Activated naive CD8-positive, alpha-beta T cell (primary cell): Measurements from ENCODE around the gene LRMDA.

Experiments
- H3K27ac Mint-ChIP-seq: one replicate; pipeline ENCODE4 v1.8.0; 2021; ENCODE audit warnings: mixed read lengths
- H3K27me3 Mint-ChIP-seq: one replicate; pipeline ENCODE4 v1.8.0; 2021; ENCODE audit warnings: mixed read lengths
- H3K36me3 Mint-ChIP-seq: one replicate; pipeline ENCODE4 v1.8.0; 2021; ENCODE audit warnings: mixed read lengths
- H3K4me1 Mint-ChIP-seq: one replicate; pipeline ENCODE4 v1.8.0; 2021; ENCODE audit warnings: low read depth, mixed read lengths
- H3K4me3 Mint-ChIP-seq: one replicate; pipeline ENCODE4 v1.8.0; 2021; ENCODE audit warnings: mild to moderate bottlenecking, mixed read lengths
- H3K9me3 Mint-ChIP-seq: one replicate; pipeline ENCODE4 v1.8.0; 2021; ENCODE audit warnings: low read depth, mixed read lengths

Gene LRMDA

DNA sequence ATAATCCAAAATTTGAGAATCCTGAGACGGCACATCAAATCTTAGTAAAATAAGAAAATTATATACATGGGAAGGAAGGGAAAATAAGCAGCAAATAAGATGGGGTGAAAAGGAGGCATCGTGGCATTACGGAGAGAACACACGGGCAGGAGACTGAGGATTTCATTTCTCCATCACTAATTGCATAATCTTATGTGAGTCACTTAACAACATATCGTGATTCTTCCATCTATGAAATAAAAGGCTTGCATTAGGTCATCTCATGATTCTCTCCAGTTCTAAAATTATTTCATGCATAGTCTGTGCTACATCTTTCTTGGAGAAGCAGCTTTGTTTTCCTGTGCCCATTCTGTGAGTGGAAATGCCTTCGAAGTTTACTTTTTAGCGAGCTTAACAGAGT is 288.7 kb downstream of the LRMDA start:
- Mint-ChIP-seq H3K4me1 (no peaks in the 10 kb centered on the region), H3K4me3 (no peak overlapping the region), H3K9me3 (no peaks in the 10 kb centered on the region), H3K36me3 (no peaks in the 10 kb centered on the region), H3K27me3 (peaks cover 4% of the 10 kb centered on the region), H3K27ac (no peak overlapping the region)

DNA sequence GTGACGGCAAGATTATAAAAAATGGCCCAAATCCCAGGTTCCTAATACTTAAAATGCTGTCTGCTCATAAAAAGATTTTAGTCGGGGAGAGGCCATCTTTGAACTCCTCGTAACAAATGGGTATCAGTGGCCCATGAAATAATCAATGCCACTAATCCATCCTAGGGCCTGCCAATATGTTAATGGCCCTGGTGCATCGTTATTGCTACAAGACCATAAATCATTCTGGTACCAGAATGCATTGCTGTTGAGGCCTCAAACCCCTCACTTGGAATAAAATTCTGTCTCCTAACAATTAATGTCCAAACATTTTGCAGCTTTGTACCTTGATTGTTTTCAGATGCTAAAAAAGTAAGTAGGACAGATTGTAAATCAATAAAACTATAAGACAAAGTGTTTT is 290.6 kb downstream of the LRMDA start:
- Mint-ChIP-seq H3K27me3 (no peaks in the 10 kb centered on the region), H3K4me1 (no peaks in the 10 kb centered on the region), H3K9me3 (no peaks in the 10 kb centered on the region), H3K27ac (no peak overlapping the region), H3K4me3 (no peak overlapping the region), H3K36me3 (no peaks in the 10 kb centered on the region)

DNA sequence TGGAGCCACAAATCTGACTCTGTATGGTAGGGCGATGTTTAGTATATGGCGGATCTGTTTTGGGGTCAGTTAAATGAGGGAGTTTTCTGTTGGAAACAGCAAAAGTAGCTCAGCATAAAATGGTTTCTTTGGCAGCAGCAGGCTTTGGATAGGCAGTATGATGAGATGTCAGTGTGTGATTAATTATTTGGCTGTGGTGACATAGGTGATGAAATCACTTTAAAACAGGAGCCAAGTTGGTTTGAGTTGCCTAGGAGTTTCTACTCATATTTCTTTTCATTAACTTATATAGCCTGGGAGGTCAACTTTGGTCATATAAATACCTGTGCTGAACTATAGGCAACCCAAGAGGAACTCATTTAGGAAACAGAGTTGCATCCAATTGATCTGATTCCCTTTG is 291.2 kb downstream of the LRMDA start:
- Mint-ChIP-seq H3K36me3 (no peaks in the 10 kb centered on the region), H3K27ac (no peak overlapping the region), H3K27me3 (no peaks in the 10 kb centered on the region), H3K4me3 (no peak overlapping the region), H3K4me1 (no peaks in the 10 kb centered on the region), H3K9me3 (no peaks in the 10 kb centered on the region)

DNA sequence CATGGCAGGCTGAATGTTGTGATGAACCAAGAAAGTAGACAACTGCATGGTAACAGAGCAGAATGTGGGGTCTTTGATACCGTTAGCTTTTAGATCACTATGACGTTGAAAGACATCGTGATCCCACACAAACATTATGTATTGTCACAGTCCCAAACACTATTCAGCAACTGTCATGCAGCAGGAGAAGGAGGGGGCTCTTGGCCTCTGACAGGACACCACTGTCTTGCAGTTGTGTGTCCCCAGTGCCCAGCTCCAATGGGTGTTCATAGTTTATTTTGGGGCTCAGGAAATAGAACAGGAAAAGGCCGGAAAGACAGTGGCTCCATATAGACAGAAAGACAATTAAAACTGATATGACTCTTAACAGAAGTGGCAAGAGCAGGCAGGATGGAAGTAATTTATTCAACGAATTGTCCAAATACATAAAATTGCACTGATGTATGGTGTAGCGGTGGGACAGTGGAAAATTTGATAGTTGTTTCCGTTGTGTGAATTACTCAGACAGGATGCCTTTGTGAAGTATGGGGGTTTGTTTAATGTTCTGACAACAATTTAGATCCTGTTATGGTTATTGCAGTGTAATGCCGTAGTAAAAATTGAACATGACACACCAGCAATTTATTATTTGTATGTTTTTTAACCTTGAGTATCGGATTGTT is 292.0 kb downstream of the LRMDA start:
- H3K4me1 Mint-ChIP-seq, result no peaks in the 10 kb centered on the region
- no peaks in the 10 kb centered on the region for H3K27me3 Mint-ChIP-seq
- H3K4me3 Mint-ChIP-seq, result no peak overlapping the region
- H3K36me3 Mint-ChIP-seq, result no peaks in the 10 kb centered on the region
- H3K9me3 Mint-ChIP-seq, result no peaks in the 10 kb centered on the region
- no peak overlapping the region for H3K27ac Mint-ChIP-seq

DNA sequence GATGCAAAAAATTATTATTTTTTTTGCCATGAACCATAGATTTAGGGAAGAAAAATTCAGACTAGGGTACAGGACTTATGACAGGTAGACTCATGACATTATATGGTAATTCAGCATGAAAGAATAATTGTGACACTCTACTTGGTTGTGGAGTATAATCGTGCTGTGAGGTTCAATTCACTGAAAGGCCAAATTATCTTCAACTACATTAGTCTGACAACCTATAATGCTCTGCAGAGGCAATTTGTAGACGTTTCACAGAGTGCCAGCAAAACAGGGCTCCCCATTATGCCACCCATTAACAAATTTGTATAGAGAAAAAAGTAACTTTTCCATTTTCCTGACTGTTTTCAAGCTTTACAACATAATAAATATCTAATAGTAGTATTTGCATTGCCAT is 292.6 kb downstream of the LRMDA start:
- no peaks in the 10 kb centered on the region for H3K4me1 Mint-ChIP-seq
- no peaks in the 10 kb centered on the region for H3K27me3 Mint-ChIP-seq
- no peak overlapping the region for H3K4me3 Mint-ChIP-seq
- H3K27ac Mint-ChIP-seq, result no peak overlapping the region
- H3K36me3 Mint-ChIP-seq, result no peaks in the 10 kb centered on the region
- no peaks in the 10 kb centered on the region for H3K9me3 Mint-ChIP-seq

DNA sequence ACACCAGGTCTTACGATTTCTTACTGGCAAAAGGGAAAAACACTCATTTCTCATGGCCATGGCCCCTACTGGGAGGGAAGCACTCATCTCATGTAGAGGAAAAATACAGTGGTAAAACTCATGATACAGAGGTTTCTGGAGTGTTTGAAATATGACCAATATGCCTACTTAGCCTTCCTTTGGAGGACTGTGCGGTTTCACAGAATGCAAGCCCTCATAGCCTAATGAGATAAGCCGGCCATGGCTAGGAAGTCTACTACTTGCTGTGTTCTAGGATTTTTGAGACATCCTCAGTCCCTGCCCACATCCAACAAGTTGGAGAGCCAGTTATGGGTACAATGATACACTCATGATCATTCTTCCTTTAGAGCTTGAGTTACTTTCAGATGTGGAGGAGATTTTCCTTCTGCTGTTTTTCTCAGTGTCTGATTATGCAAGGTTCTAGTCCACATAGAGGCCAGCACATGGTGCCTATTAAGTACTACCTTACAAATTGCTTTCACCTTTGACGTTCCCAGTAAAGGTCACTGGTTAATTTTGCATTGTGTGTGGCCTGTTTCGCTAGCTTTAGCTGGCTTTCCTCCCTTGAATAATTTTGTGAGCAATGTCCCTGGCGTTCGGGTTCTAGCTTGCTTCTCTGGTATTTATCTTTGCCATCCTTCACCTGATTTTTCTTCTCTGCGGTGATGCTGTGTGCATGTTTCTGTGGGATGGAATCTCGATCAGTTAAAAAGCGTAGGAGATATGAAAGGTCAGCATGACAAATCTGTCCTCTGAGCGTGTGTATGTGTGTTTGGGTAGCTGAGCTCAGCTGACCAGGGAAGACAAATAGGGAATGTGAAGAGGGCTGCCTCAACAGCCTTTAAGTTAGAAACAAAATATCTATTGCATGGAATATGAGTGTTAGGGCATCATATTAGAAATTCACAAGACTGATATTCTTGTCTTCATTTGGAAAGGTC is 295.4 kb downstream of the LRMDA start:
- Mint-ChIP-seq H3K36me3 (no peaks in the 10 kb centered on the region), H3K4me3 (no peak overlapping the region), H3K4me1 (no peaks in the 10 kb centered on the region), H3K9me3 (no peaks in the 10 kb centered on the region), H3K27ac (no peak overlapping the region), H3K27me3 (peaks cover 3% of the 10 kb centered on the region)

DNA sequence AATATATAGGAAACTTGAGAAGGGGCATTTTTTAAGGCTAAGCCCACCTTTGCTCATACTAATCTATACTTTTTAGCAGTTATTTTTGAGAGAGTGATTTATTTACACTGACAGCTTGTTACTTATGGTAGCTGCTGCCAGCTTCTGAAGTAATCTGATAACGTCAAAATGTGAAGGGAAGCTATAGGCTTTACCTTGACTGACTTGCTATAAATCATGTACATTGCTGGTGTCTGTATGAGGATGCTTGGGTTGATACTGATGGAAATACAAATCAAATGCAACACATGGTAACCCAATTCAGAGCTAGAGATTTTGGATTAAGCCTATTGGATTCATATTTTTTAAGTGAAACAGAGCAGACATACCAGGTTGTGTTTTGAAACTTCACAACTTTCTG is 299.4 kb downstream of the LRMDA start:
- no peaks in the 10 kb centered on the region for H3K4me1 Mint-ChIP-seq
- H3K4me3 Mint-ChIP-seq, result no peak overlapping the region
- peaks cover 3% of the 10 kb centered on the region for H3K27me3 Mint-ChIP-seq
- H3K27ac Mint-ChIP-seq, result no peak overlapping the region
- no peaks in the 10 kb centered on the region for H3K9me3 Mint-ChIP-seq
- H3K36me3 Mint-ChIP-seq, result no peaks in the 10 kb centered on the region

DNA sequence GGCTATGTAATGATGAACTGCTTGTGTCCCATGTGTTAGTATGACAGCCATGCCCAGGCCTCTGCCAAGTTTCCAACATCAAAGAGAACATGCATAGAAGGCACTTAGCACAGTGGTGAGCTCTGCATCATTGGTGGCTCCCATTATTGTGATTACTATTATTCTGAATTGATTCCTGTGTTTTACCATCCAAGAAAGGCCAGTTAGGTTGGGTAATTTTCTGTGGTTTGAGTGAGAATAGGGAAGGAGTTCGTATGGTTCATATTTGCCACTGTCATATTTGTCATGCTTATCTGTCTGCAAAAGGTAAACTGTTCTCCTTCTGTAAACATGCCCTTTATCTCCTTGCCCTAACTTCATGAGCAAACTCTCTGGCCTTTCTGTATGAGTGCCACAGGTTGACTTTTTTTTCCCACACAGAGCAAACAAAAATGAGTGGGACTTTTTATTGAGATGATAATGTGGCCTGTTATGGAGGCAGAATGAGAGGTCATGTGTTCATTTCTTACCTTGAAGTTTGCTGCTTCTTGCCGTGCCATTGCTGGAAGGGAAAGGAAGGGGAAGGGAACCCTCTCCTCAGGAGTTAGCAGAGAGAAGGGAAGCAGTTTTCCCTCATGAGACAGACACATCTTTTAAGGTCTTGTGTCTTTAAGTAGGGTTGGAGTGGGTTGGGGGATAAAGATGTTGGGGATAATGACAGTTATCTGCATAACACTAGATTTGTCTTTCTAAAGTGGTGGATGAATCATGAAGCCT is 301.9 kb downstream of the LRMDA start:
- H3K27ac Mint-ChIP-seq, result no peak overlapping the region
- H3K27me3 Mint-ChIP-seq, result peaks cover 6% of the 10 kb centered on the region
- no peaks in the 10 kb centered on the region for H3K36me3 Mint-ChIP-seq
- no peaks in the 10 kb centered on the region for H3K9me3 Mint-ChIP-seq
- no peak overlapping the region for H3K4me3 Mint-ChIP-seq
- no peaks in the 10 kb centered on the region for H3K4me1 Mint-ChIP-seq

DNA sequence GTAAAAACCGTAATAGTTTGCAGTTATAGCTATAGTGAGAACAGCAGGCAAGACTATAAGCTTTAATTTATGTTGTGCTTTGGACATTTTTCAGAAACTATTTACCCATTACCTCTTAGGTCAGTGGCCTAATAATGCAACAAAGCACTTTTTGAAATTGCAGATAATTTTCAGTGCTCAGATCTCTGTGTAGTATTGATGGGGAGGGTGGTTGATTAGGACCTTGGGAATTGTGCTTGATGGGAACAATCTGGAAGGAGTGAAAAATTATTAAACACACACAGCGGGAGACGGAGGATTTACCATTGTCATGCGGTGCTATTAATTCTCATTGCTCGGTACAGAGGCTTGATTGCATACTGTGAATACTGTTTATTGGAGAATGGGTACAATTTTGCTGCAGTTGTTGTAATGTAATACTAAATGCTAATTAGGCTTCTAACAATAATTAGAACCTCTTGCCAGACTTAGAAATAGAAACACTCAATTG is 304.8 kb downstream of the LRMDA start:
- Mint-ChIP-seq H3K4me3 (no peak overlapping the region), H3K4me1 (no peaks in the 10 kb centered on the region), H3K36me3 (no peaks in the 10 kb centered on the region), H3K27me3 (peaks cover 3% of the 10 kb centered on the region), H3K27ac (no peak overlapping the region), H3K9me3 (no peaks in the 10 kb centered on the region)

DNA sequence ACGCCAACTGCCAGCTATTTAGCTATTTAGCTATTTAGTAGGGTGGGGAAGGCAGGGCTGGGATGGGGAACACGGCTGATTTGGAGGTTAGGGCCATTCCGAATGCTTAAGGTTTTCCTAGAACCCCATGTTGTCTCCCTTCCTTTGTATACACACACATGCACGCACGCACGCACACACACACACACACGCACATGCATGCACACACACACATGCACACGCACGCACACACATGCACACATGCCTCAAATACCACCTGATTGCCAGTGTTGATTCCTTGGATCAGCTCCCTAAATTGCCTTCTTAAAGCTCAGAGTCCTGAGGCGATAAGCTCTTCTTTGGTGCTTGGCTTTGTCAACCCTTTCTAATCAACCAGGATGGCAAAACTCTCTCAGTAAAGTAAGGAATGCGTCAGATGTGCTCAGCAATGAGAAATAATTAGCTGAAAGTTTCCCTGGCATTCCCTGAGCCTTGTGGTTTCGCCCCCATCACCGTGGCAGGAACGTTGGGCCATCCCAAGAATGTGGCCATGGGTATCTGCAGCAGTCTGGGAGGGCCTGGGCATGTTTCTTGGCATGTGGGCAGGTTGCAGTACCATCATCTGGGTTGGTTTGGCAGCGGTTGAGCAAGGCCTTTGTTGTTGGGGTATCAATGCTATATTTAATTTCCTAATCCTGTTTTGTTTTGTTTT is 305.6 kb downstream of the LRMDA start:
- Mint-ChIP-seq H3K4me1 (no peaks in the 10 kb centered on the region), H3K27ac (no peak overlapping the region), H3K4me3 (no peak overlapping the region), H3K27me3 (peaks cover 3% of the 10 kb centered on the region), H3K9me3 (no peaks in the 10 kb centered on the region), H3K36me3 (no peaks in the 10 kb centered on the region)

DNA sequence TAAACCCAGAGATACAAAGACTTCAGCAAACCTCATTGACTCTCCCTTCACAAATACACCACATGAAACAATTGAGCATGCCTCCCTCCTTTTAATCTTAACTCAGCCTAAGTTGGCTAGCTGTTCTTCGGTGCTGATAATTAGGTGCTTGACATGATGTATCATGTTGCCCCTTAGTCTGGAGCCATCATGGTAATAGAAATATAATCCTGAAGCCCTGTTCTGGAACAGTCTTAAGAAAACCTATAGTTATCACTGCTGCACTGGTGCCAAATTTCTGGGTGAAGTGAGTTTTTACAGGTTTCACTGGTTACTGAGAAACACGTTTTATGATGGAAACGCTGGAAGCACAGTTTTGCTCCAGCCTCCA is 306.1 kb downstream of the LRMDA start:
- H3K4me1 Mint-ChIP-seq, result no peaks in the 10 kb centered on the region
- H3K4me3 Mint-ChIP-seq, result no peak overlapping the region
- H3K27me3 Mint-ChIP-seq, result peaks cover 3% of the 10 kb centered on the region
- no peaks in the 10 kb centered on the region for H3K9me3 Mint-ChIP-seq
- H3K36me3 Mint-ChIP-seq, result no peaks in the 10 kb centered on the region
- H3K27ac Mint-ChIP-seq, result no peak overlapping the region

DNA sequence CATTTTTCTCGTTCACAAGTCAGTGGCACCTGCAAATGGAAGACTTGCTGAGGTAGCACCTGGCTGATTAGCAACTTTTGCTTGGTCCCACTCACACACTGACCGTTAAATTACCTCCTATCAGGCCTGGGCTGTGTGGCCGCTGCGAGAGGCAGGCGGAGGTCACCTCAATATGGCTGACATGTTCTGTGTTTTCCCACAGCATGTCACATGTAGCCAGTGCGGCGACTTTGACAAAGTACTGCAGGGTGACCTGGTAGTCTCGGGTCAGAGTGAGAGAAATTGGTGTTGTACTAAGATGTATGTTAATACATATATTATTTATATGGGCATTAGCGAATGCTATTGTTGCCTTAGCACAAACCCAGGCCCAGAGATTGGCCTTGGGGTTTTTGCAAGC is 307.5 kb downstream of the LRMDA start:
- Mint-ChIP-seq H3K27ac (no peak overlapping the region), H3K4me3 (no peak overlapping the region), H3K27me3 (peaks cover 3% of the 10 kb centered on the region), H3K36me3 (no peaks in the 10 kb centered on the region), H3K4me1 (no peaks in the 10 kb centered on the region), H3K9me3 (no peaks in the 10 kb centered on the region)

DNA sequence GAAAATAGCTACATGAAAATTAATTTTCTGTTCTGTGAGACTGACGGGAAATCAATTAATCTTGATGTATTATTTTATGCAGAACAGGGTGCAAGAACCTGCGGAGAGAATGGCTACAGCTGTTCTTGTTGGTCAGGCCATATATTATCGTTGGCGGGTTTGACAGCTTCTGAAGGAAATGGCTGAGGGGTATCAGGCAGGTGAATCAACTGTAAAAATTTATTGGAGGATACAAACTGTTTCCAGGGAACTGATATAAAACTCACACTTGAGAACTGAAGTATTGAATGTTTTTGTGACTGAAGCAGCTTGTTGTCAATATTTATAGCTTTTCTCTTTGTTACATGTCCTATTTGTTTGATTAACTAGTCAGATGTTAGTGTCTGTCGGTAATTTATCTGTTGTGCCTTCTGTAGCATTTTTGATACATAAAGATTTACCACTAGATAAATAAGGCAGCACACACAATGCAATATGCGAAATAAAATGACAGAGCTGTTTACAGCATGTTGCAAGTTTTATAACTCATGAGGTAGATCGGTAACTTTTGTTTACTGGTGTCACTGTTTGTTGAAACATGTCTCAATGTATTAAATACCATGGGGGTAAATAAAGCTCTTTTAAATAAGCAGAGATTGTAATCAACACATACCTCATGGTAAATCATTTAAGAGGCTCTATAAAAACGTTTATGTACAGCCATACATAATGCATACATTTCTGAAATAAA is 308.2 kb downstream of the LRMDA start:
- Mint-ChIP-seq H3K9me3 (no peaks in the 10 kb centered on the region), H3K27me3 (peaks cover 5% of the 10 kb centered on the region), H3K36me3 (no peaks in the 10 kb centered on the region), H3K27ac (no peak overlapping the region), H3K4me3 (no peak overlapping the region), H3K4me1 (no peaks in the 10 kb centered on the region)

DNA sequence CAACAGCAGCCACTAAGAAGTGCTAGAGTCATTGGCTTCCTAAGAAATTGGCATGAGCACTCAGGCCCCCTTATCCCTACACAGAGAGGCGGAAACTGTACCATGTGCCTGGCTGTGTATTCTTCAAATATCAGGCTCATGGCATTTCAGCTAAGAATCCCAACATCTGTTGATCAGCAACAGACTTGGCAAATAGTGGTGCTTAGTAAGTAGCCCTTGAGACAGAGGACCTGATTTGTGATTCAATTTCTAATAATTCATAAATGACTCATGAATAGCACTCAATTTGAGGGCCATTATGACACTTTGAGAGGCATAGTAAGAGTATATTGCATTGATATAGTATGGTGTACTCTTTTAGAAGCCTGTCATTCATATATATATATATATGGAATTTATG is 309.1 kb downstream of the LRMDA start:
- Mint-ChIP-seq H3K27me3 (peaks cover 5% of the 10 kb centered on the region), H3K4me1 (no peaks in the 10 kb centered on the region), H3K27ac (no peak overlapping the region), H3K9me3 (no peaks in the 10 kb centered on the region), H3K36me3 (no peaks in the 10 kb centered on the region), H3K4me3 (no peak overlapping the region)
